ENCODE results near the gene CTSE. TPM values are rescaled to one million over a fixed set of nuclear protein-coding genes. Genes with fewer than 3 reads are reported as not detected.

CTSE gene
- total and polyA plus RNA-seq, 9 donors: 0.13 to 1.1 (median 0.80) TPM; not detected in 4

DNA sequence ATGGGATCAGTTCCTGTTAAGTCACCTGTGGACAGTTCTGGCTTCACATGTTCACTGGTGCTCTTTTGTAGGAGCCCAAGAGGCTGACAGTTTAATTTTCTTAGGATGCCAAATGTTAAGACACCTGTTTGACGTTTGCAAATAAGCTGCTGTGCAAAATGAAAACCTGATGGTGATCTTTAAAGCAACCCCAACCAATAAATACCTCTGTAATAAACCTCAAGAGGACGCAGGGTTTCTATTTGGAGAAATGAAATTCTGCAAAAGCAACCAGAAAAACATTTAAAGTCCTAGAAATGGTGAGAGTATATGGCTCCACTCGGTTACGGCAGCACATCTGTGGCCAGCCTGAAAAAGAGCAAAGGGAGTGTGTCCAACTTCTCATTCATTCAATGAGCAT lies 23.6 kb upstream of the CTSE start:
- no peak overlapping the region for H3K27ac ChIP-seq
- intact Hi-C loops (cut with DNase I): no loop called here
- H3K4me3 ChIP-seq: no peak overlapping the region
- H3K4me1 ChIP-seq (ENCODE audit: insufficient read depth): no peaks in the 10 kb centered on the region
- no peak for DNase-seq
- H3K27me3 ChIP-seq: no peaks in the 10 kb centered on the region
- H3K9me3 ChIP-seq: no peaks in the 10 kb centered on the region
- WGBS, 3 donors: 59 to 69% (median 67%) methylated on average over 4 of the region's 4 CpGs
- no peaks in the 10 kb centered on the region for H3K36me3 ChIP-seq
- no peak for TF ChIP-seq POLR2A (IDR thresholded peaks at IDR 0.05)

GRCh38 chr1:206041640-206042039 lies 17.9 kb upstream of the CTSE start:
- TF ChIP-seq CTCF (IDR thresholded peaks at IDR 0.05) (no peak), EP300 (IDR thresholded peaks at IDR 0.05) (no peak), POLR2A (IDR thresholded peaks at IDR 0.05) (no peak)
- no peak overlapping the region for H3K27ac ChIP-seq
- no peaks in the 10 kb centered on the region for H3K9me3 ChIP-seq
- no peaks in the 10 kb centered on the region for H3K27me3 ChIP-seq
- intact Hi-C loops (cut with DNase I): no loop called here
- DNase-seq: no peak
- H3K36me3 ChIP-seq: no peaks in the 10 kb centered on the region
- H3K4me1 ChIP-seq (ENCODE audit: insufficient read depth): no peaks in the 10 kb centered on the region
- 46 to 60% (median 47%) methylated on average over 7 of the region's 7 CpGs for WGBS, 3 donors
- H3K4me3 ChIP-seq: no peak overlapping the region

DNA sequence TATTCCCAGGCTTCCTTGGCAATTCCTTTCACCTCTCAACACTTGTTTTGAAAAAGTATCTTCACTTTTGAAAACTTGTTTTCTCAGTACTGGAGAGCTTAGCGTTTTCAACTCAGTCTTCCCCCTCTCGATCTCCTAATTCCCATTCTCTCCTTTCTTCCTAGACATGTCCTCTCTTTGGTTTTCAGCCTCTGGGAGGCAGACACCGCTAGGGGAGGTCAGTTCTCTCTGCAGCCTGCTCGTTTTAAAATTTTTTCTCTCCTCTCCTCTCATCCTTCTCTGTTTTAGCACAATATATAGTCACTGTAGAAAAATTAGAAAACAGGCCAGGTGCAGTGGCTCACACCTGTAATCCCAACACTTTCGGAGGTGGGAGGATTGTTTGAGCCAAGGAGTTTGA lies 16.6 kb upstream of the CTSE start:
- no peaks in the 10 kb centered on the region for H3K4me1 ChIP-seq (ENCODE audit: insufficient read depth)
- H3K27ac ChIP-seq: no peak overlapping the region
- no peaks in the 10 kb centered on the region for H3K9me3 ChIP-seq
- WGBS, 3 donors: 46 to 52% (median 49%) methylated on average over 5 of the region's 5 CpGs
- intact Hi-C loops (cut with DNase I): no loop called here
- H3K36me3 ChIP-seq: no peaks in the 10 kb centered on the region
- no peak for TF ChIP-seq POLR2A (IDR thresholded peaks at IDR 0.05)
- TF ChIP-seq CTCF (IDR thresholded peaks at IDR 0.05): no peak
- TF ChIP-seq EP300 (IDR thresholded peaks at IDR 0.05): no peak
- H3K27me3 ChIP-seq: no peaks in the 10 kb centered on the region
- H3K4me3 ChIP-seq: no peak overlapping the region
- no peak for DNase-seq

- 38 to 54% (median 40%) methylated on average over 7 of the region's 7 CpGs for WGBS, 3 donors
Measured at GRCh38 chr1:206039046-206039973, 15.6 kb upstream of the CTSE start.

More at GRCh38 chr1:206039046-206039973, 15.6 kb upstream of the CTSE start:
- Histone ChIP-seq H3K27ac (no peak overlapping the region), H3K36me3 (no peaks in the 10 kb centered on the region), H3K4me1 (ENCODE audit: insufficient read depth) (peaks cover 3% of the 10 kb centered on the region), H3K27me3 (no peaks in the 10 kb centered on the region), H3K9me3 (no peaks in the 10 kb centered on the region), H3K4me3 (no peak overlapping the region)
- intact Hi-C loops (cut with DNase I): no loop called here
- DNase-seq: no peak
- TF ChIP-seq POLR2A (IDR thresholded peaks at IDR 0.05) (no peak), EP300 (IDR thresholded peaks at IDR 0.05) (no peak), CTCF (IDR thresholded peaks at IDR 0.05) (no peak)

Measured in ovary (tissue), 9 donors.